Body of pancreas (tissue), 4 donors: Measurements from ENCODE around the gene CD70. TPM values are rescaled to one million over a fixed set of nuclear protein-coding genes. Genes with fewer than 3 reads are reported as not detected.
"Not testable (repeated sequence)": the region's sequence is repeated elsewhere in the genome, so short reads cannot be mapped to it uniquely, and the experiment has no call there.

Experiments
- ATAC-seq: fragments of 150-250 bp; one replicate; pipeline ENCODE4 v1.9.1; 2016
- DNase-seq, 4 donors: peaks; one replicate each; pipeline ENCODE4 v3.0.0-alpha.2; 2019
- H3K27ac ChIP-seq, 4 donors: fragments of 200-600 bp; sonication (generic); 1 replicate in 3 of 4; 2 replicates in 1 of 4; pipeline versions ENCODE4 v1.5.1 to v1.6.1; 2016 to 2019; ENCODE audit warnings: mild to moderate bottlenecking in 1 of 4, mixed read lengths in 1 of 4, moderate library complexity in 1 of 4
- H3K27me3 ChIP-seq, 2 donors: fragments of 200-600 bp; sonication (generic); one replicate each; pipeline ENCODE4 v1.6.0; 2016; ENCODE audit warnings: mild to moderate bottlenecking in 1 of 2
- H3K36me3 ChIP-seq, 2 donors: fragments of 200-600 bp; sonication (generic); replicated peaks in 1 of 2; 2 replicates each; pipeline ENCODE4 v1.5.1; 2016; ENCODE audit warnings: low read depth in 2 of 2; ENCODE audit not compliant: insufficient read depth in 1 of 2
- H3K4me1 ChIP-seq: fragments of 200-600 bp; sonication (generic); one replicate; pipeline ENCODE4 v1.6.0; 2016
- H3K4me3 ChIP-seq, 2 donors: fragments of 200-600 bp; sonication (generic); 1 replicate in 1 of 2; 2 replicates in 1 of 2; pipeline ENCODE4 v1.5.1; 2016 to 2019
- H3K9me3 ChIP-seq, 3 donors: fragments of 200-600 bp; sonication (generic); 1 replicate in 2 of 3; 2 replicates in 1 of 3; pipeline ENCODE4 v1.5.1; 2016
- POLR2A ChIP-seq, 3 donors: fragments of 450-650 bp; IDR thresholded peaks; one replicate each; pipeline ENCODE4 v1.6.1; 2016; ENCODE audit warnings: antibody characterized with exemption in 3 of 3, mild to moderate bottlenecking in 2 of 3
- WGBS, 2 donors: methylation state at CpG; one replicate each; pipeline ENCODE4 v1.1.5; 2017; 5-methylcytosine and 5-hydroxymethylcytosine counted together
- intact Hi-C: fragments of 100-400 bp; cut with DNase I; formaldehyde crosslinking; loops from one replicate; pipeline ENCODE4 v1.15.1; 2023
- total RNA-seq, 2 donors: library from RNA; depleted of rRNA; stranded (reverse); fragments of >200 nt; gene quantifications; one replicate each; pipeline ENCODE4 v1.1.0, GENCODE V29; 2016
- TF ChIP-seq, protein P1 (sequence below), 7 experiments: fragments of 450-650 bp in 4 of 7; fragments of 200-600 bp in 3 of 7; sonication (generic) in 3 of 7; IDR thresholded peaks; one replicate each; pipeline ENCODE4 v1.5.1; 2016 to 2019; ENCODE audit warnings: antibody characterized with exemption in 7 of 7

The CD70 gene
- total RNA-seq, 2 donors from 2014 or later: not detected

- intact Hi-C loops: no loop called here
- Histone ChIP-seq H3K4me1 (no peaks in the 10 kb centered on the region), H3K27ac (no peak overlapping the region), H3K36me3 (no peaks in the 10 kb centered on the region), H3K27me3 (peaks cover 0 to 8% of the 10 kb centered on the region in 2 donors), H3K9me3 (no peaks in the 10 kb centered on the region), H3K4me3 (no peak overlapping the region)
- 38 to 54% methylated on average over 7 of the region's 7 CpGs for WGBS, 2 donors
- no peak for ATAC-seq
- DNase-seq: no peak
- TF ChIP-seq POLR2A (IDR thresholded peaks at IDR 0.05): no peak
Observed at GRCh38 chr19:6610934-6611852, 20.2 kb upstream of the CD70 start.

DNA sequence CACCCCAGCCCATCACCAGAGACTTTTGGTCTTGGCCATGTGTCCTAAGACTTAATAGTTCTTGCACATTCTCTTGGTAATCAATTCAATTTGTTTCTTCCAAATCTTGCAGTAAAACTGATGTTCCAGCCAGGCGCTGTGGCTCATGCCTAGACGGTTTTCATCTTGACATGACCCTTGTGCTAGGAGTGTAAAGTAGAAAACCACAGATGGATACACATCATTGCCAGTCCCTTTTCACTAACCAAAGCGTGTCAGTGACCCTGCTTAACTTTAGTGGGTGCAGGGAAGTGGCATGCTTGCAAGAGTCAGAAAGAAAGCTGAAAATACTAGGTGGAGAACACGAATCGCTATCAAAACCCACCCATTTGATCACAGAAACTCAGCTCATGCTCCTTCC, 18.0 kb upstream of the CD70 start:
- no peaks in the 10 kb centered on the region for H3K9me3 ChIP-seq
- 58 to 59% methylated on average over 5 of the region's 5 CpGs for whole genome bisulfite sequencing, 2 donors
- H3K4me1 ChIP-seq: no peaks in the 10 kb centered on the region
- DNase-seq: no peak
- ATAC-seq: no peak
- intact Hi-C loops: no loop called here
- H3K36me3 ChIP-seq: no peaks in the 10 kb centered on the region
- H3K27ac ChIP-seq: no peak overlapping the region
- H3K4me3 ChIP-seq: no peak overlapping the region
- H3K27me3 ChIP-seq: peaks cover 0 to 8% of the 10 kb centered on the region in 2 donors
- no peak for TF ChIP-seq POLR2A (IDR thresholded peaks at IDR 0.05)
- TF ChIP-seq, protein P1, sequence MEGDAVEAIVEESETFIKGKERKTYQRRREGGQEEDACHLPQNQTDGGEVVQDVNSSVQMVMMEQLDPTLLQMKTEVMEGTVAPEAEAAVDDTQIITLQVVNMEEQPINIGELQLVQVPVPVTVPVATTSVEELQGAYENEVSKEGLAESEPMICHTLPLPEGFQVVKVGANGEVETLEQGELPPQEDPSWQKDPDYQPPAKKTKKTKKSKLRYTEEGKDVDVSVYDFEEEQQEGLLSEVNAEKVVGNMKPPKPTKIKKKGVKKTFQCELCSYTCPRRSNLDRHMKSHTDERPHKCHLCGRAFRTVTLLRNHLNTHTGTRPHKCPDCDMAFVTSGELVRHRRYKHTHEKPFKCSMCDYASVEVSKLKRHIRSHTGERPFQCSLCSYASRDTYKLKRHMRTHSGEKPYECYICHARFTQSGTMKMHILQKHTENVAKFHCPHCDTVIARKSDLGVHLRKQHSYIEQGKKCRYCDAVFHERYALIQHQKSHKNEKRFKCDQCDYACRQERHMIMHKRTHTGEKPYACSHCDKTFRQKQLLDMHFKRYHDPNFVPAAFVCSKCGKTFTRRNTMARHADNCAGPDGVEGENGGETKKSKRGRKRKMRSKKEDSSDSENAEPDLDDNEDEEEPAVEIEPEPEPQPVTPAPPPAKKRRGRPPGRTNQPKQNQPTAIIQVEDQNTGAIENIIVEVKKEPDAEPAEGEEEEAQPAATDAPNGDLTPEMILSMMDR (IDR thresholded peaks at IDR 0.05): no peak

DNA sequence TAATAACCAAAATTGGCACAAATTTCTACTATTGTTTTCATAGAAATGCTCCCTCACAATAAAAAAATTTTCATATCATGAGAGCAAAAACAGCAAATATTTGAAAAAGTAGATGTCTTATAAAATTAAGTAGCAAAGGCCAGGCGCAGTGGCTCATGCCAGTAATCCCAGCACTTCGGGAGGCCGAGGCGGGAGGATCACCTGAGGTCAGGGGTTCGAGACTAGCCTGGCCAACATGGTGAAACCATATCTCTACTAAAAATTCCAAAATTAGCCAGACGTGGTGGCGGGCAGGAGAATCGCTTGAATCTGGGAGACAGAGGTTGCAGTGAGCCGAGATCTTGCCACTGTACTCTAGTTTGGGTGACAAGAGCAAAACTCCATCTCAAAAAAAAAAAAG, 17.2 kb upstream of the CD70 start:
- H3K4me1 ChIP-seq, H3K36me3 ChIP-seq, H3K27ac ChIP-seq, intact Hi-C loops, H3K4me3 ChIP-seq, ATAC-seq, H3K9me3 ChIP-seq, DNase-seq, H3K27me3 ChIP-seq: not testable (repeated sequence)
- 66 to 70% methylated on average over 9 of the region's 9 CpGs for WGBS, 2 donors

DNA sequence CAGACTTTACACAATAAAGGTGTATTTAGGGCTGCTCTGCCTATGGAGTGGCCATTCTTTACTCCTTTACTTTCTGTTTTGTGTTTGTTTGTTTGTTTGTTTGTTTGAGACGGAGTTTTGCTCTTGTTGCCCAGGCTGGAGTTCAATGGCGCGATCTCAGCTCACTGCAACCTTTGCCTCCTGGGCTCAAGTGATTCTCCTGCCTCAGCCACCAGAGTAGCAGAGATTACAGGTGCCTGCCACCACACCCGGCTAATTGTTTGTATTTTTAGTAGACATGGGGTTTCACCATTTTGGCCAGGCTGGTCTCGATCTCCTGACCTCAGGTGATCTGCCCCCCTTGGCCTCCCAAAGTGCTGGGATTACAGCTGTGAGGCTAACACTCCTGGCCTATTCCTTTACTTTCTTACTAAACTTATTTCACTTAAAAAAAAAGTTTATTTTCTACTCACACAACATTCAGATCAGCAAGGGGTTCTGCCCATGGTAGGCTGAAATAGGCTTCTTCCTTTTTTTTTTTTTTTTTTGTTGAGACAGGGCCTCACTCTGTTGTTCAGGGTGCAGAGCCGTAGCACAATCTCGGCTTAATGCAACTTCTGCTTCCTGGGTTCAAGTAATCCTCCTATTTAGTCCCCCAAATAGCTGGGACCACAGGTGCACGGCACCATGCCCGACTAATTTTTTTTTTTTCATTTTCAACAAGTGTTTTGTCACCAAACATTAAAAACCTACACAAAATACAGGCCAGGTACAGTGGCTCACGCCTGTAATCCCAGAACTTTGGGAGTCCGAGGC, 15.5 kb upstream of the CD70 start:
- H3K36me3 ChIP-seq, intact Hi-C loops, H3K27me3 ChIP-seq, H3K9me3 ChIP-seq, ATAC-seq, H3K4me3 ChIP-seq, H3K4me1 ChIP-seq, DNase-seq, H3K27ac ChIP-seq: not testable (repeated sequence)
- 69 to 74% methylated on average over 11 of the region's 11 CpGs for WGBS, 2 donors

DNA sequence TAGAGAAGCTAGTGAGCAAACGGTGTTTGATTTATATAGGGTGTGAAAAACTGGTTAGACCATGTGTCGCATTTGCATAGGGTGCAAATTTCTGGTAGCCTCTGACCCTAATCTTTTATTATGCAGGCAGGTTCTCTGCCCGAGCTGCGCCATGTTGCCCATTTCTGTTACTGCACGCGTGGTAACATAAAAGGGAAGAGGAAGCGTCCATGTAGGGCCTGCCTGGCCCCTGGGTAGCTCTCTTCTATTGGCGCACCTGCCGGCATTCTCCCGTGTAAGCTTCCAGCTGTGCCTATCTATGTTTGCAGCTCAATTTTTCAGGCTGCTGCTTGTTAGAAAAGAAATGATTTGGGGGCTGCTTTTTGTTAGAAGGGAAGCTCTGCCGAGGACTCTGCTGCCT, 14.0 kb upstream of the CD70 start:
- TF ChIP-seq POLR2A (IDR thresholded peaks at IDR 0.05): no peak
- TF ChIP-seq, protein P1 (IDR thresholded peaks at IDR 0.05): no peak
- no peak overlapping the region for H3K27ac ChIP-seq
- no peaks in the 10 kb centered on the region for H3K4me1 ChIP-seq
- intact Hi-C loops: no loop called here
- no peaks in the 10 kb centered on the region for H3K27me3 ChIP-seq
- DNase-seq (no peak), ATAC-seq (no peak)
- H3K9me3 ChIP-seq: no peaks in the 10 kb centered on the region
- no peak overlapping the region for H3K4me3 ChIP-seq
- no peaks in the 10 kb centered on the region for H3K36me3 ChIP-seq
- 43 to 46% methylated on average over 11 of the region's 11 CpGs for WGBS, 2 donors

- whole genome bisulfite sequencing, 2 donors: 56 to 66% methylated on average over 5 of the region's 5 CpGs
- no peak for ATAC-seq
Observed at GRCh38 chr19:6602729-6603114, 11.8 kb upstream of the CD70 start.

GRCh38 chr19:6601537-6602052, 10.6 kb upstream of the CD70 start:
- H3K36me3 ChIP-seq, H3K27ac ChIP-seq, ATAC-seq, DNase-seq, H3K9me3 ChIP-seq, intact Hi-C loops, H3K4me3 ChIP-seq, H3K27me3 ChIP-seq, H3K4me1 ChIP-seq: not testable (repeated sequence)
- WGBS, 2 donors: 63 to 65% methylated on average over 15 of the region's 15 CpGs

More at GRCh38 chr19:6602729-6603114, 11.8 kb upstream of the CD70 start:
- no peaks in the 10 kb centered on the region for H3K36me3 ChIP-seq
- intact Hi-C loops: no loop called here
- H3K9me3 ChIP-seq: no peaks in the 10 kb centered on the region
- H3K4me1 ChIP-seq: no peaks in the 10 kb centered on the region
- no peak overlapping the region for H3K27ac ChIP-seq
- no peak for TF ChIP-seq POLR2A (IDR thresholded peaks at IDR 0.05)
- TF ChIP-seq, protein P1 (IDR thresholded peaks at IDR 0.05): no peak
- no peaks in the 10 kb centered on the region for H3K27me3 ChIP-seq
- no peak overlapping the region for H3K4me3 ChIP-seq
- DNase-seq: no peak

- H3K27me3 ChIP-seq, H3K4me3 ChIP-seq, ATAC-seq, intact Hi-C loops, DNase-seq, H3K36me3 ChIP-seq, H3K27ac ChIP-seq, H3K4me1 ChIP-seq, H3K9me3 ChIP-seq: not testable (repeated sequence)
- WGBS, 2 donors: 71 to 74% methylated on average over 10 of the region's 10 CpGs
Observed at GRCh38 chr19:6600951-6601536, 10.1 kb upstream of the CD70 start.
